HCT116 (cell line): ENCODE results near the gene GNRH2. TPM values are rescaled to one million over a fixed set of nuclear protein-coding genes. Genes with fewer than 3 reads are reported as not detected.

Source experiments
- ATAC-seq: fragments of 200-7000 bp; cut with Tn5 transposase; 2 replicates; pipeline ENCODE4 v1.9.1; 2020; ENCODE audit warnings: mild to moderate bottlenecking, moderate library complexity
- BruUV-seq: library from RNA; stranded (reverse); fragments of 400-500 nt; replicated peaks from 2 replicates; lab custom pipeline; 2021; lab: Mats Ljungman, UMichigan
- CTCF ChIA-PET: fragments of 300-600 bp; sonication (Branson Sonifier 250); formaldehyde crosslinking; loops from one replicate; lab custom pipeline; 2021; ENCODE audit warnings: antibody characterized with exemption; lab: Charles Lee
- POLR2A ChIA-PET: fragments of 300-600, 350-600 bp; sonication (Branson Sonifier 250); formaldehyde crosslinking; loops from one replicate; lab custom pipeline; 2021; ENCODE audit warnings: antibody characterized with exemption; lab: Charles Lee
- RAD21 ChIA-PET, 2 experiments: fragments of 300-600 bp; sonication (Branson Sonifier 250); formaldehyde crosslinking; loops; one replicate each; lab custom pipeline; 2023; ENCODE audit warnings: low total read pairs in 2 of 2; ENCODE audit not compliant: uncharacterized antibody in 2 of 2, unreplicated experiment in 2 of 2, low non-redundant PET in 1 of 2; lab: Charles Lee
- DNase-seq: peaks from one replicate; pipeline ENCODE4 v3.0.0-alpha.2; 2010; ENCODE audit warnings: low read depth, low spot score
- H2AFZ ChIP-seq: fragments of 200-600 bp; shearing (Covaris generic), sonication (generic); 2 replicates; pipeline ENCODE4 v1.6.1; 2017; ENCODE audit warnings: low read depth, mixed run types, mixed read lengths, antibody characterized with exemption, low read length; ENCODE audit not compliant: poor library complexity, severe bottlenecking
- H3K27ac ChIP-seq: 2 replicates; pipeline ENCODE4 v1.5.1; 2012; ENCODE audit warnings: low read depth, low read length
- H3K27me3 ChIP-seq: fragments of 200-600 bp; sonication (generic); 2 replicates; pipeline ENCODE4 v1.6.1; 2016; ENCODE audit warnings: mixed run types, low read length, mixed read lengths; ENCODE audit not compliant: insufficient read depth
- H3K36me3 ChIP-seq, 2 experiments: fragments of 200-500 bp in 1 of 2; fragments of 200-600 bp in 1 of 2; sonication (Bioruptor generic) in 1 of 2; sonication (generic) in 1 of 2; 2 replicates each; pipeline versions ENCODE4 v1.5.1 to v1.6.1; 2014 to 2016; ENCODE audit warnings: low read length in 2 of 2, inconsistent platforms in 1 of 2, mixed read lengths in 1 of 2, mixed run types in 1 of 2; ENCODE audit not compliant: insufficient read depth in 2 of 2, control insufficient read depth in 1 of 2
- H3K4me1 ChIP-seq, 2 experiments: fragments of 200-600 bp in 1 of 2; sonication (generic) in 1 of 2; 2 replicates each; pipeline versions ENCODE4 v1.5.1 to v1.6.1; 2012 to 2017; ENCODE audit warnings: low read length in 2 of 2, inconsistent platforms in 1 of 2, mild to moderate bottlenecking in 1 of 2, mixed read lengths in 1 of 2, mixed run types in 1 of 2, moderate library complexity in 1 of 2; ENCODE audit not compliant: insufficient read depth in 2 of 2, control insufficient read depth in 1 of 2
- H3K4me2 ChIP-seq: fragments of 200-600 bp; sonication (generic); 2 replicates; pipeline ENCODE4 v1.6.1; 2017; ENCODE audit warnings: mixed run types, low read length, mixed read lengths
- H3K4me3 ChIP-seq, 2 experiments: fragments of 200-600 bp in 1 of 2; sonication (generic) in 1 of 2; replicated peaks in 1 of 2; 2 replicates each; pipeline ENCODE4 v1.5.1; 2011 to 2016; ENCODE audit warnings: low read length in 2 of 2, control low read depth in 1 of 2, low read depth in 1 of 2, mild to moderate bottlenecking in 1 of 2, mixed read lengths in 1 of 2, mixed run types in 1 of 2
- H3K79me2 ChIP-seq: fragments of 200-600 bp; sonication (generic); 2 replicates; pipeline ENCODE4 v1.6.1; 2017; ENCODE audit warnings: mild to moderate bottlenecking, mixed run types, low read length, moderate library complexity, mixed read lengths; ENCODE audit not compliant: insufficient read depth
- H3K9ac ChIP-seq: fragments of 200-600 bp; sonication (generic); 2 replicates; pipeline ENCODE4 v1.6.1; 2016; ENCODE audit warnings: low read length, mixed read lengths
- H3K9me2 ChIP-seq: fragments of 200-600 bp; sonication (generic), shearing (Covaris generic); 2 replicates; pipeline ENCODE4 v1.6.1; 2017; ENCODE audit warnings: mixed run types, mild to moderate bottlenecking, moderate library complexity; ENCODE audit not compliant: insufficient read depth
- H3K9me3 ChIP-seq, 2 experiments: fragments of 200-500 bp in 1 of 2; fragments of 200-600 bp in 1 of 2; sonication (Bioruptor generic) in 1 of 2; sonication (generic) in 1 of 2; 2 replicates each; pipeline ENCODE4 v1.6.1; 2014 to 2017; ENCODE audit warnings: low read length in 2 of 2, mixed read lengths in 2 of 2, inconsistent platforms in 1 of 2, low read depth in 1 of 2, mild to moderate bottlenecking in 1 of 2, mixed run types in 1 of 2, moderate library complexity in 1 of 2; ENCODE audit not compliant: control insufficient read depth in 1 of 2, insufficient read depth in 1 of 2
- H4K20me1 ChIP-seq: fragments of 200-600 bp; sonication (generic), shearing (Covaris generic); 2 replicates; pipeline ENCODE4 v1.6.1; 2017; ENCODE audit warnings: mixed run types, mild to moderate bottlenecking, moderate library complexity; ENCODE audit not compliant: insufficient read depth
- CBX3 ChIP-seq: IDR thresholded peaks from 2 replicates; pipeline ENCODE4 v1.6.1; 2012; ENCODE audit warnings: low read depth
- CEBPB ChIP-seq: IDR thresholded peaks from 2 replicates; pipeline ENCODE4 v1.6.1; 2012; ENCODE audit warnings: low read depth
- EGR1 ChIP-seq: IDR thresholded peaks from 2 replicates; pipeline ENCODE4 v1.6.1; 2012; ENCODE audit warnings: low read depth
- EZH2 ChIP-seq: fragments of 200-600 bp; sonication (generic); IDR thresholded peaks from 2 replicates; pipeline ENCODE4 v1.6.1; 2017; ENCODE audit warnings: antibody characterized with exemption, mixed run types
- FOSL1 ChIP-seq: IDR thresholded peaks from 2 replicates; pipeline ENCODE4 v1.6.1; 2012; ENCODE audit warnings: low read depth
- POLR2A ChIP-seq: IDR thresholded peaks from 2 replicates; pipeline ENCODE4 v1.7.0; 2011; ENCODE audit warnings: borderline replicate concordance; ENCODE audit not compliant: insufficient read depth, insufficient read length; ENCODE audit errors: extremely low read depth
- SIN3A ChIP-seq: IDR thresholded peaks from 2 replicates; pipeline ENCODE4 v1.6.1; 2012; ENCODE audit warnings: low read depth
- SP1 ChIP-seq: IDR thresholded peaks from 2 replicates; pipeline ENCODE4 v1.6.1; 2012; ENCODE audit warnings: low read depth
- SRF ChIP-seq: IDR thresholded peaks from 2 replicates; pipeline ENCODE4 v1.6.1; 2012; ENCODE audit warnings: low read depth
- ZBTB33 ChIP-seq: IDR thresholded peaks from 2 replicates; pipeline ENCODE4 v1.6.1; 2011; ENCODE audit warnings: mild to moderate bottlenecking, low read length, moderate library complexity; ENCODE audit not compliant: insufficient replicate concordance; ENCODE audit errors: extremely low read depth
- ZNF274 ChIP-seq: fragments of 200-500 bp; sonication (Bioruptor generic); IDR thresholded peaks from 2 replicates; pipeline ENCODE4 v1.6.1; 2014; ENCODE audit warnings: mild to moderate bottlenecking, low read depth, low read length, inconsistent platforms
- intact Hi-C: fragments of 100-400 bp; cut with micrococcal nuclease; formaldehyde crosslinking; loops from 2 replicates; pipeline ENCODE4 v1.10.0; 2022
- total RNA-seq: library from RNA; stranded (reverse); gene quantifications from one replicate; pipeline ENCODE4 v1.2.1, GENCODE V29; 2021; ENCODE audit not compliant: unreplicated experiment
- TF ChIP-seq, protein P1 (sequence below): IDR thresholded peaks from 2 replicates; pipeline ENCODE4 v1.6.1; 2012
- TF ChIP-seq, protein P2 (sequence below), 3 experiments: fragments of 200-600 bp in 1 of 3; sonication (generic) in 1 of 3; IDR thresholded peaks in 2 of 3; conservative IDR thresholded peaks in 1 of 3; 2 replicates each; pipeline ENCODE4 v1.5.1; 2012 to 2017; ENCODE audit warnings: low read depth in 2 of 3, low read length in 2 of 3, antibody characterized with exemption in 1 of 3, borderline replicate concordance in 1 of 3, control low read depth in 1 of 3, mild to moderate bottlenecking in 1 of 3, mixed read lengths in 1 of 3, mixed run types in 1 of 3, moderate library complexity in 1 of 3; ENCODE audit not compliant: insufficient read depth in 1 of 3

Gene GNRH2
- total RNA-seq, 1 experiment from 2014 or later: 0.32 TPM

- H3K27ac ChIP-seq: no peak overlapping the region
- ChIA-PET RAD21 (no interaction called here), POLR2A (no interaction called here), CTCF (no interaction called here)
- TF ChIP-seq EGR1: no peak
- no peak for TF ChIP-seq ZBTB33
- TF ChIP-seq, protein P1, sequence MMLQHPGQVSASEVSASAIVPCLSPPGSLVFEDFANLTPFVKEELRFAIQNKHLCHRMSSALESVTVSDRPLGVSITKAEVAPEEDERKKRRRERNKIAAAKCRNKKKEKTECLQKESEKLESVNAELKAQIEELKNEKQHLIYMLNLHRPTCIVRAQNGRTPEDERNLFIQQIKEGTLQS: no peak
- no peak for TF ChIP-seq POLR2A
- TF ChIP-seq EZH2: no peak
- TF ChIP-seq, protein P2, sequence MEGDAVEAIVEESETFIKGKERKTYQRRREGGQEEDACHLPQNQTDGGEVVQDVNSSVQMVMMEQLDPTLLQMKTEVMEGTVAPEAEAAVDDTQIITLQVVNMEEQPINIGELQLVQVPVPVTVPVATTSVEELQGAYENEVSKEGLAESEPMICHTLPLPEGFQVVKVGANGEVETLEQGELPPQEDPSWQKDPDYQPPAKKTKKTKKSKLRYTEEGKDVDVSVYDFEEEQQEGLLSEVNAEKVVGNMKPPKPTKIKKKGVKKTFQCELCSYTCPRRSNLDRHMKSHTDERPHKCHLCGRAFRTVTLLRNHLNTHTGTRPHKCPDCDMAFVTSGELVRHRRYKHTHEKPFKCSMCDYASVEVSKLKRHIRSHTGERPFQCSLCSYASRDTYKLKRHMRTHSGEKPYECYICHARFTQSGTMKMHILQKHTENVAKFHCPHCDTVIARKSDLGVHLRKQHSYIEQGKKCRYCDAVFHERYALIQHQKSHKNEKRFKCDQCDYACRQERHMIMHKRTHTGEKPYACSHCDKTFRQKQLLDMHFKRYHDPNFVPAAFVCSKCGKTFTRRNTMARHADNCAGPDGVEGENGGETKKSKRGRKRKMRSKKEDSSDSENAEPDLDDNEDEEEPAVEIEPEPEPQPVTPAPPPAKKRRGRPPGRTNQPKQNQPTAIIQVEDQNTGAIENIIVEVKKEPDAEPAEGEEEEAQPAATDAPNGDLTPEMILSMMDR (IDR thresholded peaks at IDR 0.05 in 2 of 3, conservative IDR thresholded peaks at IDR 0.05 in 1 of 3; ENCODE audit: borderline replicate concordance in 1 of 3, insufficient read depth in 1 of 3, low read depth in 2 of 3, low read length in 2 of 3): no peak
- no peak for TF ChIP-seq FOSL1
- TF ChIP-seq SP1: no peak
- TF ChIP-seq CEBPB: no peak
- TF ChIP-seq SIN3A: no peak
- TF ChIP-seq CBX3: no peak
- no peak for TF ChIP-seq ZNF274
- TF ChIP-seq SRF: no peak
- H4K20me1 ChIP-seq: no peaks in the 10 kb centered on the region
- H3K9me3 ChIP-seq: no peaks in the 10 kb centered on the region
- H3K79me2 ChIP-seq: no peaks in the 10 kb centered on the region
- H3K4me3 ChIP-seq: no peak overlapping the region
- H3K27me3 ChIP-seq: no peaks in the 10 kb centered on the region
- DNase-seq (no peak), ATAC-seq (no peak)
- no peak overlapping the region for H3K4me2 ChIP-seq
- no peak overlapping the region for H3K9ac ChIP-seq
- intact Hi-C loops: no loop called here
- no peaks in the 10 kb centered on the region for H3K9me2 ChIP-seq
- no peaks in the 10 kb centered on the region for H3K36me3 ChIP-seq
- peaks cover 0 to 7% of the 10 kb centered on the region in 2 experiments; a peak in 2 of 4 replicates for H3K4me1 ChIP-seq
- no peak overlapping the region for H2AFZ ChIP-seq
- no TSS peak for BruUV-seq
Observed at GRCh38 chr20:3082955-3083952, 39.8 kb downstream of the GNRH2 start.
